Parathyroid adenoma (tissue), 2 donors: ENCODE data around the gene IMMP1L.

Experiments
- H2AFZ ChIP-seq: fragments of 300-600 bp; sonication (generic); one replicate; pipeline ENCODE4 v1.7.0; 2017; ENCODE audit warnings: antibody characterized with exemption, mild to moderate bottlenecking
- H3K27ac ChIP-seq: fragments of 300-600 bp; sonication (generic); one replicate; pipeline ENCODE4 v1.7.0; 2017
- H3K27me3 ChIP-seq: fragments of 300-600 bp; sonication (generic); one replicate; pipeline ENCODE4 v1.7.0; 2017; ENCODE audit warnings: low read length; ENCODE audit not compliant: control insufficient read depth, insufficient read depth
- H3K36me3 ChIP-seq: fragments of 300-600 bp; sonication (generic); one replicate; pipeline ENCODE4 v1.7.0; 2017; ENCODE audit warnings: low read length; ENCODE audit not compliant: control insufficient read depth, insufficient read depth
- H3K4me1 ChIP-seq: fragments of 300-600 bp; sonication (generic); one replicate; pipeline ENCODE4 v1.7.0; 2017; ENCODE audit warnings: control low read depth
- H3K4me2 ChIP-seq: fragments of 300-600 bp; sonication (generic); one replicate; pipeline ENCODE4 v1.7.0; 2017; ENCODE audit warnings: low read length
- H3K4me3 ChIP-seq: fragments of 300-600 bp; sonication (generic); one replicate; pipeline ENCODE4 v1.7.0; 2017; ENCODE audit warnings: low read depth, low read length
- H3K79me2 ChIP-seq: fragments of 300-600 bp; sonication (generic); one replicate; pipeline ENCODE4 v1.7.0; 2017; ENCODE audit warnings: control low read depth
- H3K9ac ChIP-seq: fragments of 300-600 bp; sonication (generic); one replicate; pipeline ENCODE4 v1.7.0; 2017; ENCODE audit warnings: mild to moderate bottlenecking
- H3K9me3 ChIP-seq: fragments of 300-600 bp; sonication (generic); one replicate; pipeline ENCODE4 v1.7.0; 2017; ENCODE audit warnings: low read length; ENCODE audit not compliant: control insufficient read depth
- TF ChIP-seq, protein P1 (sequence below): fragments of 300-600 bp; sonication (generic); IDR thresholded peaks from one replicate; pipeline ENCODE4 v1.7.0; 2017; ENCODE audit warnings: antibody characterized with exemption, mild to moderate bottlenecking
- donor health status: primary hyperparathyroidism.

The IMMP1L gene

DNA sequence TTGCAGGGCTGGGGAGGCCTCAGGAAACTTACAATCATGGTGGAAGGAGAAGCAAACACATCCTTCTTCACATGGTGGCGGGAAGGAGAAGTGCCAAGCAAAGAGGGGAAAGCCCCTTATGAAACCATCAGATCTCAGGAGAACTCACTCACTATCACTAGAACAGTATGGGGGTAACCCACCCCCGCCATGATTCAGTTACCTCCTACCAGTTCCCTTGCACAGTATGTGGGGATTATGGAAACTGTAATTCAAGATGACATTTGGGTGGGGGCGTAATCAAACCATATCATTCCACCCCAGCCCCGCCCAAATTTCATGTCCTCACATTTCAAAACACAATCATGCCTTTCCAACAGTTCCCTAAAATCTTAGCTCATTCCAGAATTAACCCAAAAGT lies 16.2 kb downstream of the IMMP1L start:
- TF ChIP-seq, protein P1, sequence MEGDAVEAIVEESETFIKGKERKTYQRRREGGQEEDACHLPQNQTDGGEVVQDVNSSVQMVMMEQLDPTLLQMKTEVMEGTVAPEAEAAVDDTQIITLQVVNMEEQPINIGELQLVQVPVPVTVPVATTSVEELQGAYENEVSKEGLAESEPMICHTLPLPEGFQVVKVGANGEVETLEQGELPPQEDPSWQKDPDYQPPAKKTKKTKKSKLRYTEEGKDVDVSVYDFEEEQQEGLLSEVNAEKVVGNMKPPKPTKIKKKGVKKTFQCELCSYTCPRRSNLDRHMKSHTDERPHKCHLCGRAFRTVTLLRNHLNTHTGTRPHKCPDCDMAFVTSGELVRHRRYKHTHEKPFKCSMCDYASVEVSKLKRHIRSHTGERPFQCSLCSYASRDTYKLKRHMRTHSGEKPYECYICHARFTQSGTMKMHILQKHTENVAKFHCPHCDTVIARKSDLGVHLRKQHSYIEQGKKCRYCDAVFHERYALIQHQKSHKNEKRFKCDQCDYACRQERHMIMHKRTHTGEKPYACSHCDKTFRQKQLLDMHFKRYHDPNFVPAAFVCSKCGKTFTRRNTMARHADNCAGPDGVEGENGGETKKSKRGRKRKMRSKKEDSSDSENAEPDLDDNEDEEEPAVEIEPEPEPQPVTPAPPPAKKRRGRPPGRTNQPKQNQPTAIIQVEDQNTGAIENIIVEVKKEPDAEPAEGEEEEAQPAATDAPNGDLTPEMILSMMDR: no peak
- Histone ChIP-seq H3K27ac (no peak overlapping the region), H3K9ac (no peak overlapping the region), H2AFZ (no peak overlapping the region), H3K4me3 (no peak overlapping the region), H3K79me2 (no peaks in the 10 kb centered on the region), H3K36me3 (no peaks in the 10 kb centered on the region), H3K4me1 (no peaks in the 10 kb centered on the region), H3K4me2 (no peak overlapping the region), H3K9me3 (no peaks in the 10 kb centered on the region), H3K27me3 (no peaks in the 10 kb centered on the region)

DNA sequence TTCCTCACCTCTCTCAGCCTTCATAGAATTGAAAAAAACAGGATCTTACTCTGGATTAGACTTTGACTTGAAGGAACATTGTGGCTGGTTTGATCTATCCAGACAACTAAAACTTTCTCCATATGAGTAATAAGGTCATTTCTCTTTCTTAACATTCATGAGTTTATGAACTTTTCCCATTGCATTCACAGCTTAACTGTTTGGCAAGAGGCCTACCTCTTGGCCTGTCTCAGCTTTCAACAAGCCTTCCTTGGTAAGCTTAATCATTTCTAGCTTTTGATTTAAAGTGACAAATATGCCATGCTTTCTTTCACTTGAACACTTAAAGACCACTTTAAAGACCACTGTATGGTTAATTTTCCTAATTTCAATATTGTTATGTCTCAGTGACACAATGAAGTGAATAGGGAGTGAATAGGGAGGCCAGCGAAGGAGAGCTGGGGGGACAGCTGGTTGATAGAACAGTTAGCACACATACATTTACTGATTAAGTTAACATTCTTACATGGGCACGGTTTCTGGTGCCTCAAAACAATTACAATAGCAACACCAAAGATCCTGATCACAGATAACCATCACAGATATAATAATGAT lies 17.0 kb downstream of the IMMP1L start:
- no peaks in the 10 kb centered on the region for H3K4me1 ChIP-seq
- H3K36me3 ChIP-seq: no peaks in the 10 kb centered on the region
- no peaks in the 10 kb centered on the region for H3K27me3 ChIP-seq
- H3K9ac ChIP-seq: no peak overlapping the region
- H3K4me2 ChIP-seq: no peak overlapping the region
- H3K79me2 ChIP-seq: no peaks in the 10 kb centered on the region
- TF ChIP-seq, protein P1: no peak
- H3K4me3 ChIP-seq: no peak overlapping the region
- H2AFZ ChIP-seq: no peak overlapping the region
- no peak overlapping the region for H3K27ac ChIP-seq
- no peaks in the 10 kb centered on the region for H3K9me3 ChIP-seq

DNA sequence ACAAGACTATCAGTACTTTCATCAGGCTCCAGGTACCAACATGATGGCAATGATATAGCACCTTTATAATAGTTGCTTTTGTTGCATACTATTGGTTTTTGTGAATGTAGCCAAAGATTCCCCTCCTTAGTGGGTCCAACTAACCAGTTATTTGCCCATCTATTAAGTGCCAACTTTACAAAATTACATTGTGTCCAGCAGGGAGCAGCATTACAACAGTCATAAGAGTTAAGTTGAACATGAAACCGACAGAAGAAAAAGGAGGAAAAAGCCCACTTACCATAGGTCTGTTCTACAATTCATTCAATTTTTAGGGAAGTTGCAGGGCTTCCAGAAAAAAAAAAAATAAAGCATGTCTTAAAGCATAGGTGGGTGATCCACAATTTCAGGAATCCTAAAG lies 21.6 kb downstream of the IMMP1L start:
- no peaks in the 10 kb centered on the region for H3K27me3 ChIP-seq

DNA sequence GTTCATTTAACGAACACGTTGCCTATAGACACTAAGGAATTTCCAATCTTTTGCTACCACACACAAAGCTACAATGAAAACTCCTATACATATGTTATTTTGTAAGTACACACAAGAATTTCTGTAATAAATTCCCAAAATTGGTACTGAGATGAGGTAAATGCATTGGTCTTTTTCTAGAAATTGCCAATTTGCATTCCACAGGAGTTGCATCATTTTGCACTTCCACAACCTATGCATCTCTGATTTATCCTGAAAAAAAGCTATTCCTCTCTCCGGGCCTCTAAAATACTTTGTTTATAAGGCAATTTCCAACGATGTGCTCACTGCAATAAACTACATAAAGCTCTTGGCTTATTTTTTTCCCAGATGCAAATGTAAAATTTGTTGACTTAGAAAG lies 24.9 kb downstream of the IMMP1L start:
- no peak overlapping the region for H3K4me2 ChIP-seq
- TF ChIP-seq, protein P1: no peak
- no peaks in the 10 kb centered on the region for H3K36me3 ChIP-seq
- no peak overlapping the region for H3K9ac ChIP-seq
- no peaks in the 10 kb centered on the region for H3K27me3 ChIP-seq
- H3K9me3 ChIP-seq: no peaks in the 10 kb centered on the region
- H3K79me2 ChIP-seq: no peaks in the 10 kb centered on the region
- no peak overlapping the region for H2AFZ ChIP-seq
- H3K4me1 ChIP-seq: no peaks in the 10 kb centered on the region
- no peak overlapping the region for H3K27ac ChIP-seq
- no peak overlapping the region for H3K4me3 ChIP-seq

More for the DNA sequence above, 21.6 kb downstream of the IMMP1L start:
- Histone ChIP-seq H3K9me3 (no peaks in the 10 kb centered on the region), H3K4me3 (no peak overlapping the region), H3K9ac (no peak overlapping the region), H3K4me2 (no peak overlapping the region), H2AFZ (no peak overlapping the region), H3K27ac (no peak overlapping the region), H3K36me3 (no peaks in the 10 kb centered on the region), H3K4me1 (no peaks in the 10 kb centered on the region), H3K79me2 (no peaks in the 10 kb centered on the region)
- TF ChIP-seq, protein P1: no peak

DNA sequence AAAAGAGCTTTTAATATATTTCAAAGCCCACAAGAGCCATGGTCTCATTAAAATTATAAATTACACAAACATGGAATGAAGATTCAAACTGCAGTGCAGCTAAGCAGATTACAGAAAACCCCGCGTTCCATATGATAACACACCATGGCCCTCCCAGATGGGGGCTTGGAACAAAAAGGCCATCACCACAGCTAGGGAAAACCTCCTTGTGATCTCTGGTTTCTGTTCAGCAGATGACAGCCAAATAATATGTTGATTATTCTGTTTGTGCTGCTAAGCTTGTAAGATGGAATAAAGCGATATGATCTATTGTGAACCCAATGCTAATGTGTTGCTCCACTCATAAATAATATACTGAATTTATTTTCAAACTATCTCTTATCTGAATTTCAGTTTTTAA lies 28.5 kb downstream of the IMMP1L start:
- Histone ChIP-seq H3K9ac (no peak overlapping the region), H3K27me3 (no peaks in the 10 kb centered on the region), H2AFZ (no peak overlapping the region), H3K9me3 (no peaks in the 10 kb centered on the region), H3K4me1 (no peaks in the 10 kb centered on the region), H3K4me3 (no peak overlapping the region), H3K79me2 (no peaks in the 10 kb centered on the region), H3K27ac (no peak overlapping the region), H3K36me3 (no peaks in the 10 kb centered on the region), H3K4me2 (no peak overlapping the region)
- TF ChIP-seq, protein P1: no peak
